ENCODE results near the gene SASH1.

The SASH1 gene

DNA sequence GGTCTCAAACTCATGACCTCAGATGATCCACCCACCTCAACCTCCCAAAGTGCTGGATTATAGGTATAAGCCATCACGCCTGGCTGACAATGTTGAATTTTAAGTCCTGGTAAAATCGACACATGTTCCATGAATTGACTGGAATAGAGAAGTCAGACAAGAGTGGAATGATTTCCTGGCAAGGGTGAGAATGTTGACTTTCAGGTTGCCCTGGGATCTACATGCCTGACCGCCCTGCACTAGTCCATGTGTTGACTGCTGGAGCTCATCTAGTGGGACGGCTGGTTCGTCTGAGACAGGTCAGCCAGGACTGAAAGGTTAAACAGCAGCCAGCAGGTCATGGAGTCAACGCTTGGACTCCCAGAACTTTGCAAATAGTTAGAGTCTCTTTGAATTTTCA, 88.8 kb downstream of the SASH1 start:
- no peak for DNase-seq (ENCODE audit: extremely low spot score)
- no peak for TF ChIP-seq CTBP1 (IDR thresholded peaks at IDR 0.05; ENCODE audit: borderline replicate concordance)
- TF ChIP-seq FOXA1 (IDR thresholded peaks at IDR 0.05) = no peak
- TF ChIP-seq ELF4 (IDR thresholded peaks at IDR 0.05) = no peak
- TF ChIP-seq ARNT (IDR thresholded peaks at IDR 0.05) = no peak
- TF ChIP-seq BHLHE40 (IDR thresholded peaks at IDR 0.05; ENCODE audit: borderline replicate concordance) = no peak
- no peak for TF ChIP-seq TARDBP (IDR thresholded peaks at IDR 0.05)
- no peak for TF ChIP-seq FOXM1 (IDR thresholded peaks at IDR 0.05; ENCODE audit: borderline replicate concordance)
- CTCF ChIA-PET = no interaction called here
- POLR2A ChIA-PET = no interaction called here

GRCh38 chr6:148431840-148432239, 89.2 kb downstream of the SASH1 start:
- no peak for DNase-seq (ENCODE audit: extremely low spot score)
- ChIA-PET POLR2A (no interaction called here), CTCF (no interaction called here)
- TF ChIP-seq FOXA1 (IDR thresholded peaks at IDR 0.05) (no peak), ELF4 (IDR thresholded peaks at IDR 0.05) (no peak), ARNT (IDR thresholded peaks at IDR 0.05) (no peak), HDGF (IDR thresholded peaks at IDR 0.05; ENCODE audit: borderline replicate concordance) (no peak)

- ChIA-PET POLR2A (no interaction called here), CTCF (no interaction called here)
- no peak for TF ChIP-seq HDGF (IDR thresholded peaks at IDR 0.05; ENCODE audit: borderline replicate concordance)
- TF ChIP-seq ELF4 (IDR thresholded peaks at IDR 0.05) = no peak
- TF ChIP-seq SP1 (IDR thresholded peaks at IDR 0.05) = no peak
- no peak for TF ChIP-seq CTBP1 (IDR thresholded peaks at IDR 0.05; ENCODE audit: borderline replicate concordance)
- TF ChIP-seq TARDBP (IDR thresholded peaks at IDR 0.05) = no peak
- TF ChIP-seq ZNF384 (IDR thresholded peaks at IDR 0.05) = no peak
- TF ChIP-seq PKNOX1 (IDR thresholded peaks at IDR 0.05) = no peak
- no peak for TF ChIP-seq FOXM1 (IDR thresholded peaks at IDR 0.05; ENCODE audit: borderline replicate concordance)
- TF ChIP-seq SUZ12 (IDR thresholded peaks at IDR 0.05) = no peak
- TF ChIP-seq ARNT (IDR thresholded peaks at IDR 0.05) = no peak
- no peak for TF ChIP-seq FOXK2 (IDR thresholded peaks at IDR 0.05)
- TF ChIP-seq L3MBTL2 (conservative IDR thresholded peaks at IDR 0.05) = no peak
- TF ChIP-seq NFRKB (IDR thresholded peaks at IDR 0.05) = no peak
- no peak for TF ChIP-seq FOXA1 (IDR thresholded peaks at IDR 0.05)
- TF ChIP-seq LEF1 (IDR thresholded peaks at IDR 0.05; ENCODE audit: borderline replicate concordance) = no peak
- TF ChIP-seq BHLHE40 (IDR thresholded peaks at IDR 0.05; ENCODE audit: borderline replicate concordance) = no peak
- DNase-seq (ENCODE audit: extremely low spot score) = no peak
Observed at GRCh38 chr6:148432462-148433195, 90.0 kb downstream of the SASH1 start.

GRCh38 chr6:148435386-148435785, 92.7 kb downstream of the SASH1 start:
- ChIA-PET CTCF (no interaction called here), POLR2A (no interaction called here)
- TF ChIP-seq ARNT (IDR thresholded peaks at IDR 0.05) (no peak), CTBP1 (IDR thresholded peaks at IDR 0.05; ENCODE audit: borderline replicate concordance) (no peak), FOXA1 (IDR thresholded peaks at IDR 0.05) (no peak), ELF4 (IDR thresholded peaks at IDR 0.05) (no peak), TARDBP (IDR thresholded peaks at IDR 0.05) (no peak), NFRKB (IDR thresholded peaks at IDR 0.05) (no peak), LEF1 (IDR thresholded peaks at IDR 0.05; ENCODE audit: borderline replicate concordance) (no peak), FOXM1 (IDR thresholded peaks at IDR 0.05; ENCODE audit: borderline replicate concordance) (no peak), L3MBTL2 (conservative IDR thresholded peaks at IDR 0.05) (no peak), SP1 (IDR thresholded peaks at IDR 0.05) (no peak), SUZ12 (IDR thresholded peaks at IDR 0.05) (no peak), ZNF384 (IDR thresholded peaks at IDR 0.05) (no peak), HDGF (IDR thresholded peaks at IDR 0.05; ENCODE audit: borderline replicate concordance) (no peak), PKNOX1 (IDR thresholded peaks at IDR 0.05) (no peak), FOXK2 (IDR thresholded peaks at IDR 0.05) (no peak), BHLHE40 (IDR thresholded peaks at IDR 0.05; ENCODE audit: borderline replicate concordance) (no peak)
- DNase-seq (ENCODE audit: extremely low spot score) = no peak

GRCh38 chr6:148436466-148436865, 93.8 kb downstream of the SASH1 start:
- ChIA-PET CTCF (no interaction called here), POLR2A (interaction anchor here (0.6 to 1.5 kb wide), 2 partner anchors 10 to 11 kb away, joined by 3 read pairs; no protein-coding TSS in a partner anchor)
- TF ChIP-seq CTBP1 (IDR thresholded peaks at IDR 0.05; ENCODE audit: borderline replicate concordance) (no peak), PKNOX1 (IDR thresholded peaks at IDR 0.05) (no peak), LEF1 (IDR thresholded peaks at IDR 0.05; ENCODE audit: borderline replicate concordance) (no peak), HDGF (IDR thresholded peaks at IDR 0.05; ENCODE audit: borderline replicate concordance) (no peak), BHLHE40 (IDR thresholded peaks at IDR 0.05; ENCODE audit: borderline replicate concordance) (no peak), SUZ12 (IDR thresholded peaks at IDR 0.05) (no peak), ELF4 (IDR thresholded peaks at IDR 0.05) (no peak), ARNT (IDR thresholded peaks at IDR 0.05) (no peak), FOXK2 (IDR thresholded peaks at IDR 0.05) (no peak), ZNF384 (IDR thresholded peaks at IDR 0.05) (no peak), FOXA1 (IDR thresholded peaks at IDR 0.05) (no peak), NFRKB (IDR thresholded peaks at IDR 0.05) (no peak), FOXM1 (IDR thresholded peaks at IDR 0.05; ENCODE audit: borderline replicate concordance) (no peak), TARDBP (IDR thresholded peaks at IDR 0.05) (no peak), L3MBTL2 (conservative IDR thresholded peaks at IDR 0.05) (no peak), SP1 (IDR thresholded peaks at IDR 0.05) (no peak)
- no peak for DNase-seq (ENCODE audit: extremely low spot score)

GRCh38 chr6:148438632-148439031, 96.0 kb downstream of the SASH1 start:
- DNase-seq (ENCODE audit: extremely low spot score) = no peak
- ChIA-PET CTCF (no interaction called here), POLR2A (no interaction called here)
- no peak for TF ChIP-seq BHLHE40 (IDR thresholded peaks at IDR 0.05; ENCODE audit: borderline replicate concordance)
- TF ChIP-seq PKNOX1 (IDR thresholded peaks at IDR 0.05) = no peak
- no peak for TF ChIP-seq LEF1 (IDR thresholded peaks at IDR 0.05; ENCODE audit: borderline replicate concordance)
- no peak for TF ChIP-seq SP1 (IDR thresholded peaks at IDR 0.05)
- no peak for TF ChIP-seq FOXK2 (IDR thresholded peaks at IDR 0.05)
- no peak for TF ChIP-seq FOXA1 (IDR thresholded peaks at IDR 0.05)
- no peak for TF ChIP-seq TARDBP (IDR thresholded peaks at IDR 0.05)
- no peak for TF ChIP-seq L3MBTL2 (conservative IDR thresholded peaks at IDR 0.05)
- no peak for TF ChIP-seq HDGF (IDR thresholded peaks at IDR 0.05; ENCODE audit: borderline replicate concordance)
- no peak for TF ChIP-seq NFRKB (IDR thresholded peaks at IDR 0.05)
- TF ChIP-seq SUZ12 (IDR thresholded peaks at IDR 0.05) = no peak
- no peak for TF ChIP-seq ZNF384 (IDR thresholded peaks at IDR 0.05)
- TF ChIP-seq FOXM1 (IDR thresholded peaks at IDR 0.05; ENCODE audit: borderline replicate concordance) = no peak
- TF ChIP-seq CTBP1 (IDR thresholded peaks at IDR 0.05; ENCODE audit: borderline replicate concordance) = no peak
- no peak for TF ChIP-seq ELF4 (IDR thresholded peaks at IDR 0.05)
- TF ChIP-seq ARNT (IDR thresholded peaks at IDR 0.05) = no peak
